ENCODE measurements around the gene SENP5.

Gene SENP5

DNA sequence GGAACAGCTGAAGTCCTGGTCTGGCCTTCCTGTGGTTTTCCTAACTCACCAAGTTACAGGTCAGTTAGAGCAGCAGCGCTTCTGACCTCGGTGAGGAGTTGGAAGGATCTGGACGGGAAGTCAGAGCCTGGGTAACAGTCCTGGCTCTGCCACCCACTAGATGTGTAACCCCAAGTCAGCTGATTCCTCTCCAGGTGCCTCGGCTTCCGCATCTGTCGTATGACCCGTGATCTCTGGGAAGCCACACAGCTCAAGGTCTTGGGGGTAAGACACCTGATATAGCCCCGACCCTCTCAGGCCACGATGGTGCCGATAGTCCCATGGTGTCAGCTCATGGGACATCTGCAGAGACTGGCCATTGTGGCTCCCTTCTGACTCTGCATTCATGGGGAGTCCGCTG lies 109.2 kb downstream of the SENP5 start:
- WGBS (ENCODE audit: extremely low coverage, insufficient coverage, low lambda C conversion rate): no CpG with 5 or more reads among the region's 11 CpGs

DNA sequence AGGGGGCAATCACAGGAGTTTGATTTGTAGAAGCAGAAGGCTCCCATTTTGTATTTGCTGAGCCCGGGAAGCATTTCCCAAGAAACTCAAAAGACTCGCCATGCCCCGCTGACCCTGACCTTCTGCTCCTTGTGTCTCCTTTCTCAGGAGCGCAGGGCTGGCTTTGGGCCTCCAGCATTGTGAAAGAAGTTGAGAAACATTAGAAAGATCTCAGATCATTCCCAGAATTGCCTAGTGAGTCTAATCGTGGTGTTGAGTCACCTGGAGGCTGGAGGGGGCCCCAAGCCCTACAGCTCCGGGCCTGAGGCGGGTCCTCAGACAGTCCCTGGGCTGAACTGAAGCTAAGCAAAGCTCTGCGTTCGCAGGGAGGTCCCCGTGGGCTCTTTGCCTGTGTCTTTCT lies 111.8 kb downstream of the SENP5 start:
- Histone ChIP-seq H4K5ac (ENCODE audit: low read length) (no peak overlapping the region), H3K36me3 (ENCODE audit: control insufficient read depth, insufficient read depth, low read length) (no peaks in the 10 kb centered on the region), H3K56ac (ENCODE audit: low read length) (no peak overlapping the region), H3K18ac (ENCODE audit: low read length) (no peak overlapping the region), H2BK5ac (ENCODE audit: low read length) (no peak overlapping the region), H3K23ac (ENCODE audit: low read length) (no peak overlapping the region), H2BK15ac (replicated peaks; ENCODE audit: low read depth) (no peak overlapping the region), H3K79me2 (ENCODE audit: control insufficient read depth, insufficient read depth, low read length) (no peaks in the 10 kb centered on the region), H2BK120ac (ENCODE audit: low read depth, low read length) (no peak overlapping the region), H2AK5ac (ENCODE audit: low read length) (no peak overlapping the region), H4K8ac (ENCODE audit: low read depth, low read length) (no peak overlapping the region), H3K79me1 (ENCODE audit: low read length) (no peaks in the 10 kb centered on the region), H3K4me2 (ENCODE audit: low read length) (no peak overlapping the region), H3K27me3 (ENCODE audit: insufficient read depth, low read length, poor library complexity) (no peaks in the 10 kb centered on the region), H3K4ac (ENCODE audit: low read depth, low read length) (no peak overlapping the region), H3K4me3 (ENCODE audit: low read length) (no peak overlapping the region), H3K4me1 (ENCODE audit: control insufficient read depth, low read depth, low read length) (no peaks in the 10 kb centered on the region), H3K9ac (ENCODE audit: low read length) (no peak overlapping the region), H3K27ac (ENCODE audit: low read depth, low read length) (no peak overlapping the region)
- WGBS (ENCODE audit: extremely low coverage, insufficient coverage, low lambda C conversion rate): no CpG with 5 or more reads among the region's 10 CpGs
- DNase-seq: no peak

More for the DNA sequence above, 109.2 kb downstream of the SENP5 start:
- Histone ChIP-seq H2BK15ac (replicated peaks; ENCODE audit: low read depth) (no peak overlapping the region), H3K23ac (ENCODE audit: low read length) (no peak overlapping the region), H2BK5ac (ENCODE audit: low read length) (no peak overlapping the region), H4K8ac (ENCODE audit: low read depth, low read length) (no peak overlapping the region), H4K5ac (ENCODE audit: low read length) (no peak overlapping the region), H3K4me2 (ENCODE audit: low read length) (no peak overlapping the region), H2BK120ac (ENCODE audit: low read depth, low read length) (no peak overlapping the region), H3K18ac (ENCODE audit: low read length) (no peak overlapping the region), H3K9ac (ENCODE audit: low read length) (no peak overlapping the region), H3K4me1 (ENCODE audit: control insufficient read depth, low read depth, low read length) (no peaks in the 10 kb centered on the region), H3K79me2 (ENCODE audit: control insufficient read depth, insufficient read depth, low read length) (no peaks in the 10 kb centered on the region), H3K36me3 (ENCODE audit: control insufficient read depth, insufficient read depth, low read length) (no peaks in the 10 kb centered on the region), H3K79me1 (ENCODE audit: low read length) (no peaks in the 10 kb centered on the region), H3K4me3 (ENCODE audit: low read length) (no peak overlapping the region), H3K27ac (ENCODE audit: low read depth, low read length) (no peak overlapping the region), H2AK5ac (ENCODE audit: low read length) (no peak overlapping the region), H3K4ac (ENCODE audit: low read depth, low read length) (no peak overlapping the region), H3K56ac (ENCODE audit: low read length) (no peak overlapping the region), H3K27me3 (ENCODE audit: insufficient read depth, low read length, poor library complexity) (no peaks in the 10 kb centered on the region)
- DNase-seq: no peak

DNA sequence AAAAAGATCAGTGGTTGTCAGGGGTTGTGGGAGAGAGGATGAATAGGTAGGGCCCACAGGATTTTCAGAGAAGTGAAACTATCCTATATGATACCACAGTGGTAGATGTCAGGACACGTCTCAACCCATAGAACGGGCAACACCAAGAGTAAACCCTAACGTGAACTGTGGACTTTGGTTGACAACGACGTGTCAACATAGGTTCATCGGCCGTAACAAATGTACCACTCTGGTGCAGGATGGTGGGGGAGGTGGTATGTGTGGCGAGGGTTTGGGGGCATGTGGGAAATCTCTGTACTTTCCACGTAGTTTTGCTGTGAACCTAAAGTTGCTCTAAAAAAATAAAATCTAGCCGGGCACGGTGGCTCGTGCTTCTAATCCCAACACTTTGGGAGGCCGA lies 113.9 kb downstream of the SENP5 start:
- no peaks in the 10 kb centered on the region for H3K4me1 ChIP-seq (ENCODE audit: control insufficient read depth, low read depth, low read length)
- no peak for DNase-seq
- no peaks in the 10 kb centered on the region for H3K79me1 ChIP-seq (ENCODE audit: low read length)
- H4K5ac ChIP-seq (ENCODE audit: low read length): no peak overlapping the region
- no peak overlapping the region for H3K23ac ChIP-seq (ENCODE audit: low read length)
- no peak overlapping the region for H3K4me2 ChIP-seq (ENCODE audit: low read length)
- no peak overlapping the region for H3K9ac ChIP-seq (ENCODE audit: low read length)
- no peak overlapping the region for H3K27ac ChIP-seq (ENCODE audit: low read depth, low read length)
- H3K18ac ChIP-seq (ENCODE audit: low read length): no peak overlapping the region
- no peak overlapping the region for H2BK15ac ChIP-seq (replicated peaks; ENCODE audit: low read depth)
- no peak overlapping the region for H3K4me3 ChIP-seq (ENCODE audit: low read length)
- WGBS (ENCODE audit: extremely low coverage, insufficient coverage, low lambda C conversion rate): no CpG with 5 or more reads among the region's 13 CpGs
- no peak overlapping the region for H2BK120ac ChIP-seq (ENCODE audit: low read depth, low read length)
- no peak overlapping the region for H2AK5ac ChIP-seq (ENCODE audit: low read length)
- no peak overlapping the region for H3K56ac ChIP-seq (ENCODE audit: low read length)
- H3K36me3 ChIP-seq (ENCODE audit: control insufficient read depth, insufficient read depth, low read length): no peaks in the 10 kb centered on the region
- no peak overlapping the region for H4K8ac ChIP-seq (ENCODE audit: low read depth, low read length)
- H2BK5ac ChIP-seq (ENCODE audit: low read length): no peak overlapping the region
- H3K27me3 ChIP-seq (ENCODE audit: insufficient read depth, low read length, poor library complexity): no peaks in the 10 kb centered on the region
- no peak overlapping the region for H3K4ac ChIP-seq (ENCODE audit: low read depth, low read length)
- H3K79me2 ChIP-seq (ENCODE audit: control insufficient read depth, insufficient read depth, low read length): no peaks in the 10 kb centered on the region

DNA sequence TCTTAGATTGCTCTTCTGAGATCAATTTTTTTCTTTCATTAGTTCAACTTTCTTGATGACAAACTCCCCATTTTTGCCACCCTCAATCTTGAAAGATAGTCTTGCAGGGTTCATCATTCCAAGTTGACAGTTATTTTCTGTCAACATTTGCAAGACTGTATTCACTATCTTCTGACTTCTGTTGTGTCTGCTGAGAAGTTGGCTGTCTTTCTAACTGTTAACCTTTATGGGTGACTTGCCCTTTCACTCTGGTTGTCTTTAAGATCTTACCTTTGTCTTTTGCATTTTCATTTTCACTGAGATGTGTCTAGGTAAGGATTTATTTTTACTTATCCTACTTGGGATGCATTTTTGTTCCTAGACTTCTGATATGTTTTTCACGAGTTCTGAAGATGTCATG lies 115.5 kb downstream of the SENP5 start:
- H2BK15ac ChIP-seq (replicated peaks; ENCODE audit: low read depth): no peak overlapping the region
- H3K79me1 ChIP-seq (ENCODE audit: low read length): no peaks in the 10 kb centered on the region
- no peak overlapping the region for H3K27ac ChIP-seq (ENCODE audit: low read depth, low read length)
- no peak overlapping the region for H3K23ac ChIP-seq (ENCODE audit: low read length)
- H3K4ac ChIP-seq (ENCODE audit: low read depth, low read length): no peak overlapping the region
- H3K27me3 ChIP-seq (ENCODE audit: insufficient read depth, low read length, poor library complexity): no peaks in the 10 kb centered on the region
- H3K4me2 ChIP-seq (ENCODE audit: low read length): no peak overlapping the region
- no peak overlapping the region for H4K8ac ChIP-seq (ENCODE audit: low read depth, low read length)
- no peaks in the 10 kb centered on the region for H3K4me1 ChIP-seq (ENCODE audit: control insufficient read depth, low read depth, low read length)
- H2BK120ac ChIP-seq (ENCODE audit: low read depth, low read length): no peak overlapping the region
- no CpG with 5 or more reads among the region's 1 CpG for WGBS (ENCODE audit: extremely low coverage, insufficient coverage, low lambda C conversion rate)
- no peaks in the 10 kb centered on the region for H3K36me3 ChIP-seq (ENCODE audit: control insufficient read depth, insufficient read depth, low read length)
- H3K18ac ChIP-seq (ENCODE audit: low read length): no peak overlapping the region
- no peak overlapping the region for H2BK5ac ChIP-seq (ENCODE audit: low read length)
- H2AK5ac ChIP-seq (ENCODE audit: low read length): no peak overlapping the region
- H3K4me3 ChIP-seq (ENCODE audit: low read length): no peak overlapping the region
- no peak for DNase-seq
- no peak overlapping the region for H4K5ac ChIP-seq (ENCODE audit: low read length)
- no peak overlapping the region for H3K56ac ChIP-seq (ENCODE audit: low read length)
- H3K79me2 ChIP-seq (ENCODE audit: control insufficient read depth, insufficient read depth, low read length): no peaks in the 10 kb centered on the region
- no peak overlapping the region for H3K9ac ChIP-seq (ENCODE audit: low read length)
